Brain microvascular endothelial cell (primary cell): Measurements from ENCODE around the gene AK8.
"Not testable (repeated sequence)": the region's sequence is repeated elsewhere in the genome, so short reads cannot be mapped to it uniquely, and the experiment has no call there.

Source experiments
- DNase-seq: peaks from one replicate; pipeline ENCODE4 v3.0.0-alpha.2; 2020
- H3K27ac ChIP-seq: fragments of 250-450 bp; sonication (Bioruptor Pico); 2 replicates; pipeline ENCODE4 v1.5.1; 2020; ENCODE audit warnings: mild to moderate bottlenecking, moderate library complexity
- H3K27me3 ChIP-seq: fragments of 250-450 bp; sonication (Bioruptor Pico); replicated peaks from 2 replicates; pipeline ENCODE4 v1.5.1; 2020; ENCODE audit warnings: mild to moderate bottlenecking
- H3K36me3 ChIP-seq: fragments of 250-450 bp; sonication (Bioruptor Pico); replicated peaks from 2 replicates; pipeline ENCODE4 v1.5.1; 2020; ENCODE audit warnings: mild to moderate bottlenecking
- H3K4me3 ChIP-seq: 2 replicates; pipeline ENCODE4 v1.5.1; 2011; ENCODE audit warnings: low read depth, mild to moderate bottlenecking, control low read depth, low read length, moderate library complexity
- CTCF ChIP-seq: IDR thresholded peaks from 2 replicates; pipeline ENCODE4 v1.5.1; 2011; ENCODE audit warnings: low read depth, mild to moderate bottlenecking, moderate library complexity, low read length, control low read depth, inconsistent platforms; ENCODE audit errors: missing control alignments
- in situ Hi-C: cut with HindIII; loops from 2 replicates; pipeline ENCODE4 v1.10.0; 2017; ENCODE audit warnings: low sequenced_read_pairs, low pct_ligation_motif_present

Gene AK8

GRCh38 chr9:132776891-132777290 is 101.2 kb downstream of the AK8 start:
- DNase-seq = no peak
- in situ Hi-C loops = no loop called here
- H3K4me3 ChIP-seq = no peak overlapping the region
- H3K27me3 ChIP-seq = no peaks in the 10 kb centered on the region
- no peak overlapping the region for H3K27ac ChIP-seq
- no peaks in the 10 kb centered on the region for H3K36me3 ChIP-seq
- no peak for TF ChIP-seq CTCF

GRCh38 chr9:132776268-132776667 is 101.8 kb downstream of the AK8 start:
- H3K27ac ChIP-seq = no peak overlapping the region
- no peak for TF ChIP-seq CTCF
- no peak for DNase-seq
- in situ Hi-C loops = no loop called here
- H3K27me3 ChIP-seq = no peaks in the 10 kb centered on the region
- H3K36me3 ChIP-seq = no peaks in the 10 kb centered on the region
- no peak overlapping the region for H3K4me3 ChIP-seq

GRCh38 chr9:132775720-132776119 is 102.4 kb downstream of the AK8 start:
- no peak for TF ChIP-seq CTCF
- in situ Hi-C loops = no loop called here

GRCh38 chr9:132774886-132775285 is 103.2 kb downstream of the AK8 start:
- H3K27me3 ChIP-seq = no peaks in the 10 kb centered on the region
- no peak for TF ChIP-seq CTCF
- in situ Hi-C loops = no loop called here
- no peak overlapping the region for H3K27ac ChIP-seq
- no peaks in the 10 kb centered on the region for H3K36me3 ChIP-seq
- DNase-seq = no peak
- no peak overlapping the region for H3K4me3 ChIP-seq

More at GRCh38 chr9:132775720-132776119, 102.4 kb downstream of the AK8 start:
- Histone ChIP-seq H3K36me3 (no peaks in the 10 kb centered on the region), H3K27me3 (no peaks in the 10 kb centered on the region), H3K27ac (no peak overlapping the region), H3K4me3 (no peak overlapping the region)
- no peak for DNase-seq

GRCh38 chr9:132773764-132774339 is 104.2 kb downstream of the AK8 start:
- H3K27ac ChIP-seq = no peak overlapping the region
- no peak for TF ChIP-seq CTCF
- H3K4me3 ChIP-seq = no peak overlapping the region
- no peaks in the 10 kb centered on the region for H3K36me3 ChIP-seq
- no peak for DNase-seq
- H3K27me3 ChIP-seq = no peaks in the 10 kb centered on the region
- in situ Hi-C loops = no loop called here

GRCh38 chr9:132773093-132773492 is 105.0 kb downstream of the AK8 start:
- TF ChIP-seq CTCF = no peak
- in situ Hi-C loops = no loop called here
- no peaks in the 10 kb centered on the region for H3K27me3 ChIP-seq

GRCh38 chr9:132771752-132772151 is 106.3 kb downstream of the AK8 start:
- in situ Hi-C loops, DNase-seq: not testable (repeated sequence)

More at GRCh38 chr9:132773093-132773492, 105.0 kb downstream of the AK8 start:
- Histone ChIP-seq H3K27ac (no peak overlapping the region), H3K4me3 (no peak overlapping the region), H3K36me3 (no peaks in the 10 kb centered on the region)
- no peak for DNase-seq

More at GRCh38 chr9:132771752-132772151, 106.3 kb downstream of the AK8 start:
- not testable (repeated sequence) for H3K27ac ChIP-seq, H3K27me3 ChIP-seq, H3K4me3 ChIP-seq, H3K36me3 ChIP-seq
